K562 (cell line): Measurements from ENCODE around the gene EML1. TPM values are rescaled to one million over a fixed set of nuclear protein-coding genes. Genes with fewer than 3 reads are reported as not detected.

Experiments used
- ATAC-seq: fragments of 200-7000 bp; cut with Tn5 transposase; 3 replicates; pipeline ENCODE4 v1.9.1; 2020; ENCODE audit warnings: moderate library complexity
- BruUV-seq: library from RNA; stranded (reverse); fragments of 400-500 nt; replicated peaks from 2 replicates; lab custom pipeline; 2021; lab: Mats Ljungman, UMichigan
- CTCF ChIA-PET: fragments of 300-600 bp; formaldehyde crosslinking; extraction: SDS; loops from one replicate; lab custom pipeline; 2021; ENCODE audit warnings: low intra/inter-chr PET ratio; lab: Yijun Ruan, JAX
- POLR2A ChIA-PET: fragments of 300-600, 350-650 bp; sonication (Branson Sonifier 250); formaldehyde crosslinking; extraction: SDS; loops from one replicate; lab custom pipeline; 2021; ENCODE audit warnings: antibody characterized with exemption, inconsistent platforms; lab: Yijun Ruan, JAX
- DNase-seq, 4 experiments: peaks; one replicate each; pipeline versions ENCODE4 v3.0.0 to v3.0.0-alpha.2; 2011 to 2018; ENCODE audit warnings: low spot score in 3 of 4, mixed read lengths in 3 of 4; ENCODE audit errors: extremely low read depth in 1 of 4
- FAIRE-seq: peaks from 2 replicates; lab custom pipeline; 2011; peaks lifted over from hg19 to GRCh38; lab: Jason Lieb, UNC
- H2AFZ ChIP-seq: 2 replicates; pipeline ENCODE4 v1.6.0; 2011; ENCODE audit warnings: low read depth, low read length, control low read depth, inconsistent platforms
- H3K27ac ChIP-seq: fragments of 200-600 bp; 3 replicates; pipeline ENCODE4 v1.8.0; 2011; ENCODE audit warnings: low read depth, mild to moderate bottlenecking, control low read depth, inconsistent platforms, low read length, moderate library complexity, mixed read lengths; ENCODE audit errors: extremely low read depth
- H3K27me3 ChIP-seq, 2 experiments: fragments of 300-600 bp in 1 of 2; 2 replicates in 1 of 2; 3 replicates in 1 of 2; pipeline versions ENCODE4 v1.6.0 to v1.8.0; 2011; ENCODE audit warnings: inconsistent platforms in 2 of 2, low read length in 2 of 2, mild to moderate bottlenecking in 1 of 2, mixed read lengths in 1 of 2, moderate library complexity in 1 of 2; ENCODE audit not compliant: control insufficient read depth in 2 of 2, insufficient read depth in 2 of 2
- H3K36me3 ChIP-seq: fragments of 300-600 bp; 3 replicates; pipeline ENCODE4 v1.8.0; 2011; ENCODE audit warnings: mild to moderate bottlenecking, low read length, inconsistent platforms; ENCODE audit not compliant: control insufficient read depth, insufficient read depth
- H3K4me1 ChIP-seq, 2 experiments: fragments of 200-600 bp in 1 of 2; replicated peaks in 1 of 2; 2 replicates in 1 of 2; 3 replicates in 1 of 2; pipeline versions ENCODE4 v1.5.1 to v1.8.0; 2011; ENCODE audit warnings: inconsistent platforms in 2 of 2, low read length in 2 of 2, mild to moderate bottlenecking in 1 of 2, mixed read lengths in 1 of 2, moderate library complexity in 1 of 2; ENCODE audit not compliant: control insufficient read depth in 2 of 2, insufficient read depth in 2 of 2
- H3K4me2 ChIP-seq: 2 replicates; pipeline ENCODE4 v1.6.1; 2011; ENCODE audit warnings: low read length, control low read depth, inconsistent platforms, mixed read lengths; ENCODE audit not compliant: insufficient read depth
- H3K4me3 ChIP-seq: fragments of 200-600 bp; sonication (generic), shearing (Covaris generic); 2 replicates; pipeline ENCODE4 v1.5.1; 2016; ENCODE audit warnings: control low read depth, inconsistent platforms
- H3K79me2 ChIP-seq: fragments of 200-600 bp; 3 replicates; pipeline ENCODE4 v1.8.0; 2011; ENCODE audit warnings: low read length, inconsistent platforms; ENCODE audit not compliant: control insufficient read depth, insufficient read depth
- H3K9ac ChIP-seq, 2 experiments: 2 replicates each; pipeline versions ENCODE4 v1.6.0 to v1.6.1; 2011; ENCODE audit warnings: low read depth in 2 of 2, low read length in 2 of 2, control low read depth in 1 of 2, inconsistent platforms in 1 of 2, mild to moderate bottlenecking in 1 of 2, mixed read lengths in 1 of 2; ENCODE audit not compliant: insufficient read depth in 1 of 2
- H3K9me1 ChIP-seq: one replicate; pipeline ENCODE4 v1.6.0; 2011; ENCODE audit warnings: inconsistent platforms, mild to moderate bottlenecking, low read length, moderate library complexity; ENCODE audit not compliant: control insufficient read depth, insufficient read depth
- H3K9me3 ChIP-seq: replicated peaks from 2 replicates; pipeline ENCODE4 v1.5.1; 2011; ENCODE audit warnings: low read depth, low read length, inconsistent platforms; ENCODE audit not compliant: control insufficient read depth, insufficient read depth
- H4K20me1 ChIP-seq: replicated peaks from 2 replicates; pipeline ENCODE4 v1.6.1; 2011; ENCODE audit warnings: low read length, inconsistent platforms, mixed read lengths; ENCODE audit not compliant: control insufficient read depth, insufficient read depth
- HNRNPL ChIP-seq: fragments of 200-400 bp; formaldehyde crosslinking; IDR thresholded peaks from 2 replicates; pipeline ENCODE4 v1.6.1; 2017; ENCODE audit warnings: low read depth, mild to moderate bottlenecking, low read length
- RBM25 ChIP-seq: fragments of 200-400 bp; formaldehyde crosslinking; IDR thresholded peaks from 2 replicates; pipeline ENCODE4 v1.6.1; 2018; ENCODE audit warnings: low read length, low read depth, moderate library complexity; ENCODE audit not compliant: severe bottlenecking
- ZNF699 ChIP-seq: fragments of 250-450 bp; sonication (Bioruptor Pico); IDR thresholded peaks from 2 replicates; pipeline ENCODE4 v1.8.0; 2021; ENCODE audit warnings: mild to moderate bottlenecking, moderate library complexity; ENCODE audit not compliant: insufficient replicate concordance
- ZNF780A ChIP-seq: fragments of 250-450 bp; sonication (Bioruptor Pico); IDR thresholded peaks from 2 replicates; pipeline ENCODE4 v1.5.0; 2021; ENCODE audit warnings: mild to moderate bottlenecking
- WGBS: fragments of 100-300 bp; shearing (Covaris generic); methylation state at CpG from one replicate; pipeline ENCODE4 v1.1.6; 2016; ENCODE audit warnings: low coverage, mixed read lengths; ENCODE audit not compliant: insufficient coverage; ENCODE audit errors: missing lambda C conversion rate; 5-methylcytosine and 5-hydroxymethylcytosine counted together
- in situ Hi-C: fragments of 300-500 bp; cut with MboI; formaldehyde crosslinking; loops from 4 replicates; pipeline ENCODE4 v1.15.0; 2018; ENCODE audit warnings: inconsistent platforms, mixed read lengths
- intact Hi-C: fragments of 100-400 bp; cut with micrococcal nuclease; formaldehyde crosslinking; loops from 2 replicates; pipeline ENCODE4 v1.14.2; 2022
- polyA plus RNA-seq, 8 experiments: library from polyadenylated mRNA; depleted of rRNA in 4 of 8; stranded (reverse) in 5 of 8; unstranded in 3 of 8; fragments of >200 nt; fragmentation: Nextera tagmentation in 2 of 8; fragmentation: Illumina TruSeq in 1 of 8; extraction: Ambion mirVana in 2 of 8; extraction: Trizol in 1 of 8; gene quantifications; 2 replicates each; pipeline versions ENCODE4 v1.2.1 to v1.2.3, GENCODE V29; 2011 to 2014; ENCODE audit warnings: inconsistent platforms in 1 of 8, missing spikeins in 1 of 8
- total RNA-seq, 7 experiments: library from RNA; depleted of rRNA in 6 of 7; stranded (reverse); fragments of >200 nt in 6 of 7; fragmentation: Illumina TruSeq in 2 of 7; extraction: Trizol in 2 of 7; gene quantifications; 2 replicates each; pipeline versions ENCODE4 v1.2.1 to v1.2.3, GENCODE V29; 2011 to 2021; ENCODE audit warnings: low replicate concordance in 1 of 7
- TF ChIP-seq, protein P1 (sequence below): fragments of 450-650 bp; conservative IDR thresholded peaks from 2 replicates; pipeline ENCODE4 v1.6.1; 2016; ENCODE audit warnings: missing genetic modification characterization, low read depth, mild to moderate bottlenecking, control low read depth, missing compliant biosample characterization

Gene EML1
- total and polyA plus RNA-seq, 9 of the 15 experiments (the other 6 are each of a cell fraction or from before 2014, with no cell fraction given) = 0.01 to 0.35 (median 0.07) TPM; not detected in 2

DNA sequence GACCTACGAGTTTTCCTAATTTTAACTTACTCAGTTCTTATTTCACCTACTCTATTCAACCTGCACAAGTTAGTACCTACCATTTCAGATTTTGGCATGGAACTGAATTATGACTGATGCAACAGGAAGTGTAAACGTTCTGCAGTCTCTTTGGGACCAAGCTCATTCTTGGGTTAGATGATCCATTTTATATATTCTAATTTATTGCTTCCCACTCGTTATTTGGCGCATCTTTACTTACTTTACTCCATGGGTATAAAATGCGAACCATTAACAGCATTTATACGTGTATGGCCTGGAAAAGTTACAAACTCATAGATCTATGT lies 1.0 kb upstream of the EML1 start:
- no TSS peak for BruUV-seq
- Histone ChIP-seq H4K20me1 (no peaks in the 10 kb centered on the region), H3K9me3 (no peaks in the 10 kb centered on the region), H2AFZ (no peak overlapping the region), H3K4me1 (peaks cover 0 to 14% of the 10 kb centered on the region in 2 experiments; a peak in 3 of 5 replicates), H3K79me2 (no peaks in the 10 kb centered on the region), H3K36me3 (no peaks in the 10 kb centered on the region), H3K27me3 (peaks cover 0 to 3% of the 10 kb centered on the region in 2 experiments; a peak in 3 of 5 replicates), H3K4me2 (no peak overlapping the region), H3K27ac (no peak overlapping the region), H3K4me3 (no peak overlapping the region), H3K9ac (no peak overlapping the region), H3K9me1 (no peaks in the 10 kb centered on the region)
- no peak for TF ChIP-seq RBM25
- no peak for TF ChIP-seq ZNF699 (CRISPR knock-in tag)
- TF ChIP-seq ZNF780A = no peak
- no peak for TF ChIP-seq HNRNPL
- TF ChIP-seq, protein P1, sequence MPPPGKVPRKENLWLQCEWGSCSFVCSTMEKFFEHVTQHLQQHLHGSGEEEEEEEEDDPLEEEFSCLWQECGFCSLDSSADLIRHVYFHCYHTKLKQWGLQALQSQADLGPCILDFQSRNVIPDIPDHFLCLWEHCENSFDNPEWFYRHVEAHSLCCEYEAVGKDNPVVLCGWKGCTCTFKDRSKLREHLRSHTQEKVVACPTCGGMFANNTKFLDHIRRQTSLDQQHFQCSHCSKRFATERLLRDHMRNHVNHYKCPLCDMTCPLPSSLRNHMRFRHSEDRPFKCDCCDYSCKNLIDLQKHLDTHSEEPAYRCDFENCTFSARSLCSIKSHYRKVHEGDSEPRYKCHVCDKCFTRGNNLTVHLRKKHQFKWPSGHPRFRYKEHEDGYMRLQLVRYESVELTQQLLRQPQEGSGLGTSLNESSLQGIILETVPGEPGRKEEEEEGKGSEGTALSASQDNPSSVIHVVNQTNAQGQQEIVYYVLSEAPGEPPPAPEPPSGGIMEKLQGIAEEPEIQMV (tag) = no peak
- no peak for ATAC-seq
- FAIRE-seq = no peak
- WGBS = 52% methylated on average over 5 of the region's 6 CpGs
- no peak for DNase-seq
- in situ Hi-C loops = no loop called here
- CTCF ChIA-PET = interaction anchor here (0.6 kb wide), 1 partner anchor 56 kb away, joined by 3 read pairs; no protein-coding TSS in a partner anchor
- intact Hi-C loops = loop anchor here (10.0 kb wide), 1 partner anchor 83 kb away; no protein-coding TSS in a partner anchor
- POLR2A ChIA-PET = interaction anchor here (0.6 kb wide), 1 partner anchor 33 kb away, joined by 3 read pairs; no protein-coding TSS in a partner anchor
